Epithelial cell of esophagus (primary cell): ENCODE results near the gene MYH15.

Source experiments
- DNase-seq: peaks from one replicate; pipeline ENCODE4 v3.0.0; 2010; ENCODE audit warnings: low read depth
- H3K4me3 ChIP-seq: 2 replicates; pipeline ENCODE4 v1.5.1; 2011; ENCODE audit warnings: mild to moderate bottlenecking, low read length, control low read depth
- CTCF ChIP-seq: IDR thresholded peaks from 2 replicates; pipeline ENCODE4 v1.5.1; 2011; ENCODE audit warnings: low read depth, mild to moderate bottlenecking, low read length, control low read depth, inconsistent platforms; ENCODE audit not compliant: insufficient read depth; ENCODE audit errors: missing control alignments

The MYH15 gene

GRCh38 chr3:108489776-108490175, 20.6 kb downstream of the MYH15 start:
- peak; percentile 53 for DNase-seq
- H3K4me3 ChIP-seq, result no peak overlapping the region
- TF ChIP-seq CTCF, result peak; percentile 69

GRCh38 chr3:108488631-108489030, 21.8 kb downstream of the MYH15 start:
- no peak for TF ChIP-seq CTCF
- no peak overlapping the region for H3K4me3 ChIP-seq
- DNase-seq, result peak; percentile 49

GRCh38 chr3:108487439-108487838, 23.0 kb downstream of the MYH15 start:
- DNase-seq, result no peak
- TF ChIP-seq CTCF, result no peak
- H3K4me3 ChIP-seq, result no peak overlapping the region

GRCh38 chr3:108486941-108487340, 23.5 kb downstream of the MYH15 start:
- H3K4me3 ChIP-seq, result no peak overlapping the region
- DNase-seq, result peak; percentile 83
- no peak for TF ChIP-seq CTCF

GRCh38 chr3:108486338-108486737, 24.1 kb downstream of the MYH15 start:
- H3K4me3 ChIP-seq, result no peak overlapping the region
- DNase-seq, result no peak
- TF ChIP-seq CTCF, result no peak

- TF ChIP-seq CTCF, result no peak
- no peak overlapping the region for H3K4me3 ChIP-seq
- DNase-seq, result no peak
These were observed 25.2 kb downstream of the MYH15 start for GRCh38 chr3:108485146-108485545.

- no peak for DNase-seq
- TF ChIP-seq CTCF, result no peak
- H3K4me3 ChIP-seq, result no peak overlapping the region
These were observed 31.2 kb downstream of the MYH15 start for GRCh38 chr3:108479224-108479623.
